Measurements from ENCODE around the gene VPS13C. TPM values are rescaled to one million over a fixed set of nuclear protein-coding genes. Genes with fewer than 3 reads are reported as not detected.

The VPS13C gene
- total and polyA plus RNA-seq, 2 experiments from 2014 or later = 10.2 to 20.5 TPM

DNA sequence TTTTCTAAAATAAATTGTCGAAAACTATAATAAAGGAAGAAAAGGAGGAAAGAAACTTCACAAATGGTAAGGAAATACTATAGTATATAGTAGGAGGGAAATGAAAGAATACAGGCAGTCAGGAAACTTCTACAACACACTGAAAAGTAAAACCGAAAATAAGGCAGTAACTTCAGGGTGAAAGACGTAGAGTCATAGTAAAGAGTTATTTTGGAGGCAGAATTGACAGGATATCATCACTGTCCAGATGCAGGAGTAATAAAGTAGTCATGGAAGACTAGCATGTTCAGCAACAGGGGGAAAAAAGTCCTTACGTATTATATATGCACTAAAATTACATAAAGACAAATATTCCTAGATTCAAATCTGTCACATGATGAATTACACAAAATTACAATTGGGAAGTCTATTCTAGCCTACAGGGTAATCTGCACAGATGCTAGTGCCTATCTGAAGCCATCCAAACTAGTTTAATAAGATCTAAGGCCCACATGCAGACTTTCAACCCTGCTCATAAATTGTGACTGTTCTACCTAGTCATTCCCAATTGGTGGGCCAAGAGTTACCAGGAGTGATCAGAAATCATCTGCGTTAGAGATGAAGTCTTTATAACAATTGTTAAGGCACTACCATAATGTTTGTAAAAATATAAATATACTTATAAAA is 14.0 kb downstream of the VPS13C start:
- no peaks in the 10 kb centered on the region for H3F3A ChIP-seq (replicated peaks; ENCODE audit: low read depth)
- peaks cover 5% of the 10 kb centered on the region; the same call in 1 of the 2 replicates for H3K79me2 ChIP-seq (replicated peaks; ENCODE audit: insufficient read depth)
- Mint-ChIP-seq H3K4me1 (no peaks in the 10 kb centered on the region), H3K27ac (no peak overlapping the region), H3K9me3 (peaks cover 3% of the 10 kb centered on the region; the same call in 2 of the 3 replicates), H3K27me3 (ENCODE audit: insufficient read depth, low read depth, poor library complexity) (peaks cover 2% of the 10 kb centered on the region), H3K4me3 (no peak overlapping the region), H3K36me3 (ENCODE audit: low read depth) (peaks cover 2% of the 10 kb centered on the region; the same call in 1 of the 3 replicates)
- no peaks in the 10 kb centered on the region for H3K27me3 ChIP-seq (ENCODE audit: insufficient read depth)
- H3K4me1 ChIP-seq (ENCODE audit: insufficient read depth) = no peaks in the 10 kb centered on the region
- no peak overlapping the region for H3K4me2 ChIP-seq
- H3K9me2 ChIP-seq (ENCODE audit: insufficient read depth) = no peaks in the 10 kb centered on the region
- H3K27ac ChIP-seq (ENCODE audit: low read depth) = no peak overlapping the region
- no peak for ATAC-seq
- TF ChIP-seq EZH2 (IDR thresholded peaks at IDR 0.05; ENCODE audit: low read depth, unreplicated experiment) = no peak
- TF ChIP-seq EZH2phosphoT487 (IDR thresholded peaks at IDR 0.05; ENCODE audit: unreplicated experiment) = no peak
- TF ChIP-seq ZNF331 (CRISPR knock-in tag; IDR thresholded peaks at IDR 0.05; ENCODE audit: low read depth) = no peak
- no peak for TF ChIP-seq CREB1 (CRISPR knock-in tag; IDR thresholded peaks at IDR 0.05; ENCODE audit: low read depth)
- no peak for TF ChIP-seq NANOG (IDR thresholded peaks at IDR 0.05; ENCODE audit: borderline replicate concordance)
- TF ChIP-seq, protein P1, sequence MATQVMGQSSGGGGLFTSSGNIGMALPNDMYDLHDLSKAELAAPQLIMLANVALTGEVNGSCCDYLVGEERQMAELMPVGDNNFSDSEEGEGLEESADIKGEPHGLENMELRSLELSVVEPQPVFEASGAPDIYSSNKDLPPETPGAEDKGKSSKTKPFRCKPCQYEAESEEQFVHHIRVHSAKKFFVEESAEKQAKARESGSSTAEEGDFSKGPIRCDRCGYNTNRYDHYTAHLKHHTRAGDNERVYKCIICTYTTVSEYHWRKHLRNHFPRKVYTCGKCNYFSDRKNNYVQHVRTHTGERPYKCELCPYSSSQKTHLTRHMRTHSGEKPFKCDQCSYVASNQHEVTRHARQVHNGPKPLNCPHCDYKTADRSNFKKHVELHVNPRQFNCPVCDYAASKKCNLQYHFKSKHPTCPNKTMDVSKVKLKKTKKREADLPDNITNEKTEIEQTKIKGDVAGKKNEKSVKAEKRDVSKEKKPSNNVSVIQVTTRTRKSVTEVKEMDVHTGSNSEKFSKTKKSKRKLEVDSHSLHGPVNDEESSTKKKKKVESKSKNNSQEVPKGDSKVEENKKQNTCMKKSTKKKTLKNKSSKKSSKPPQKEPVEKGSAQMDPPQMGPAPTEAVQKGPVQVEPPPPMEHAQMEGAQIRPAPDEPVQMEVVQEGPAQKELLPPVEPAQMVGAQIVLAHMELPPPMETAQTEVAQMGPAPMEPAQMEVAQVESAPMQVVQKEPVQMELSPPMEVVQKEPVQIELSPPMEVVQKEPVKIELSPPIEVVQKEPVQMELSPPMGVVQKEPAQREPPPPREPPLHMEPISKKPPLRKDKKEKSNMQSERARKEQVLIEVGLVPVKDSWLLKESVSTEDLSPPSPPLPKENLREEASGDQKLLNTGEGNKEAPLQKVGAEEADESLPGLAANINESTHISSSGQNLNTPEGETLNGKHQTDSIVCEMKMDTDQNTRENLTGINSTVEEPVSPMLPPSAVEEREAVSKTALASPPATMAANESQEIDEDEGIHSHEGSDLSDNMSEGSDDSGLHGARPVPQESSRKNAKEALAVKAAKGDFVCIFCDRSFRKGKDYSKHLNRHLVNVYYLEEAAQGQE (IDR thresholded peaks at IDR 0.05; ENCODE audit: unreplicated experiment) = no peak
- TF ChIP-seq, protein P2, sequence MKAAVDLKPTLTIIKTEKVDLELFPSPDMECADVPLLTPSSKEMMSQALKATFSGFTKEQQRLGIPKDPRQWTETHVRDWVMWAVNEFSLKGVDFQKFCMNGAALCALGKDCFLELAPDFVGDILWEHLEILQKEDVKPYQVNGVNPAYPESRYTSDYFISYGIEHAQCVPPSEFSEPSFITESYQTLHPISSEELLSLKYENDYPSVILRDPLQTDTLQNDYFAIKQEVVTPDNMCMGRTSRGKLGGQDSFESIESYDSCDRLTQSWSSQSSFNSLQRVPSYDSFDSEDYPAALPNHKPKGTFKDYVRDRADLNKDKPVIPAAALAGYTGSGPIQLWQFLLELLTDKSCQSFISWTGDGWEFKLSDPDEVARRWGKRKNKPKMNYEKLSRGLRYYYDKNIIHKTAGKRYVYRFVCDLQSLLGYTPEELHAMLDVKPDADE (IDR thresholded peaks at IDR 0.05) = no peak
- TF ChIP-seq, protein P3, sequence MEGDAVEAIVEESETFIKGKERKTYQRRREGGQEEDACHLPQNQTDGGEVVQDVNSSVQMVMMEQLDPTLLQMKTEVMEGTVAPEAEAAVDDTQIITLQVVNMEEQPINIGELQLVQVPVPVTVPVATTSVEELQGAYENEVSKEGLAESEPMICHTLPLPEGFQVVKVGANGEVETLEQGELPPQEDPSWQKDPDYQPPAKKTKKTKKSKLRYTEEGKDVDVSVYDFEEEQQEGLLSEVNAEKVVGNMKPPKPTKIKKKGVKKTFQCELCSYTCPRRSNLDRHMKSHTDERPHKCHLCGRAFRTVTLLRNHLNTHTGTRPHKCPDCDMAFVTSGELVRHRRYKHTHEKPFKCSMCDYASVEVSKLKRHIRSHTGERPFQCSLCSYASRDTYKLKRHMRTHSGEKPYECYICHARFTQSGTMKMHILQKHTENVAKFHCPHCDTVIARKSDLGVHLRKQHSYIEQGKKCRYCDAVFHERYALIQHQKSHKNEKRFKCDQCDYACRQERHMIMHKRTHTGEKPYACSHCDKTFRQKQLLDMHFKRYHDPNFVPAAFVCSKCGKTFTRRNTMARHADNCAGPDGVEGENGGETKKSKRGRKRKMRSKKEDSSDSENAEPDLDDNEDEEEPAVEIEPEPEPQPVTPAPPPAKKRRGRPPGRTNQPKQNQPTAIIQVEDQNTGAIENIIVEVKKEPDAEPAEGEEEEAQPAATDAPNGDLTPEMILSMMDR (conservative IDR thresholded peaks at IDR 0.05; ENCODE audit: low read depth in 2 of 2) = no peak
- TF ChIP-seq STAT1 (IDR thresholded peaks at IDR 0.05; ENCODE audit: unreplicated experiment) = no peak
- TF ChIP-seq, protein P4, sequence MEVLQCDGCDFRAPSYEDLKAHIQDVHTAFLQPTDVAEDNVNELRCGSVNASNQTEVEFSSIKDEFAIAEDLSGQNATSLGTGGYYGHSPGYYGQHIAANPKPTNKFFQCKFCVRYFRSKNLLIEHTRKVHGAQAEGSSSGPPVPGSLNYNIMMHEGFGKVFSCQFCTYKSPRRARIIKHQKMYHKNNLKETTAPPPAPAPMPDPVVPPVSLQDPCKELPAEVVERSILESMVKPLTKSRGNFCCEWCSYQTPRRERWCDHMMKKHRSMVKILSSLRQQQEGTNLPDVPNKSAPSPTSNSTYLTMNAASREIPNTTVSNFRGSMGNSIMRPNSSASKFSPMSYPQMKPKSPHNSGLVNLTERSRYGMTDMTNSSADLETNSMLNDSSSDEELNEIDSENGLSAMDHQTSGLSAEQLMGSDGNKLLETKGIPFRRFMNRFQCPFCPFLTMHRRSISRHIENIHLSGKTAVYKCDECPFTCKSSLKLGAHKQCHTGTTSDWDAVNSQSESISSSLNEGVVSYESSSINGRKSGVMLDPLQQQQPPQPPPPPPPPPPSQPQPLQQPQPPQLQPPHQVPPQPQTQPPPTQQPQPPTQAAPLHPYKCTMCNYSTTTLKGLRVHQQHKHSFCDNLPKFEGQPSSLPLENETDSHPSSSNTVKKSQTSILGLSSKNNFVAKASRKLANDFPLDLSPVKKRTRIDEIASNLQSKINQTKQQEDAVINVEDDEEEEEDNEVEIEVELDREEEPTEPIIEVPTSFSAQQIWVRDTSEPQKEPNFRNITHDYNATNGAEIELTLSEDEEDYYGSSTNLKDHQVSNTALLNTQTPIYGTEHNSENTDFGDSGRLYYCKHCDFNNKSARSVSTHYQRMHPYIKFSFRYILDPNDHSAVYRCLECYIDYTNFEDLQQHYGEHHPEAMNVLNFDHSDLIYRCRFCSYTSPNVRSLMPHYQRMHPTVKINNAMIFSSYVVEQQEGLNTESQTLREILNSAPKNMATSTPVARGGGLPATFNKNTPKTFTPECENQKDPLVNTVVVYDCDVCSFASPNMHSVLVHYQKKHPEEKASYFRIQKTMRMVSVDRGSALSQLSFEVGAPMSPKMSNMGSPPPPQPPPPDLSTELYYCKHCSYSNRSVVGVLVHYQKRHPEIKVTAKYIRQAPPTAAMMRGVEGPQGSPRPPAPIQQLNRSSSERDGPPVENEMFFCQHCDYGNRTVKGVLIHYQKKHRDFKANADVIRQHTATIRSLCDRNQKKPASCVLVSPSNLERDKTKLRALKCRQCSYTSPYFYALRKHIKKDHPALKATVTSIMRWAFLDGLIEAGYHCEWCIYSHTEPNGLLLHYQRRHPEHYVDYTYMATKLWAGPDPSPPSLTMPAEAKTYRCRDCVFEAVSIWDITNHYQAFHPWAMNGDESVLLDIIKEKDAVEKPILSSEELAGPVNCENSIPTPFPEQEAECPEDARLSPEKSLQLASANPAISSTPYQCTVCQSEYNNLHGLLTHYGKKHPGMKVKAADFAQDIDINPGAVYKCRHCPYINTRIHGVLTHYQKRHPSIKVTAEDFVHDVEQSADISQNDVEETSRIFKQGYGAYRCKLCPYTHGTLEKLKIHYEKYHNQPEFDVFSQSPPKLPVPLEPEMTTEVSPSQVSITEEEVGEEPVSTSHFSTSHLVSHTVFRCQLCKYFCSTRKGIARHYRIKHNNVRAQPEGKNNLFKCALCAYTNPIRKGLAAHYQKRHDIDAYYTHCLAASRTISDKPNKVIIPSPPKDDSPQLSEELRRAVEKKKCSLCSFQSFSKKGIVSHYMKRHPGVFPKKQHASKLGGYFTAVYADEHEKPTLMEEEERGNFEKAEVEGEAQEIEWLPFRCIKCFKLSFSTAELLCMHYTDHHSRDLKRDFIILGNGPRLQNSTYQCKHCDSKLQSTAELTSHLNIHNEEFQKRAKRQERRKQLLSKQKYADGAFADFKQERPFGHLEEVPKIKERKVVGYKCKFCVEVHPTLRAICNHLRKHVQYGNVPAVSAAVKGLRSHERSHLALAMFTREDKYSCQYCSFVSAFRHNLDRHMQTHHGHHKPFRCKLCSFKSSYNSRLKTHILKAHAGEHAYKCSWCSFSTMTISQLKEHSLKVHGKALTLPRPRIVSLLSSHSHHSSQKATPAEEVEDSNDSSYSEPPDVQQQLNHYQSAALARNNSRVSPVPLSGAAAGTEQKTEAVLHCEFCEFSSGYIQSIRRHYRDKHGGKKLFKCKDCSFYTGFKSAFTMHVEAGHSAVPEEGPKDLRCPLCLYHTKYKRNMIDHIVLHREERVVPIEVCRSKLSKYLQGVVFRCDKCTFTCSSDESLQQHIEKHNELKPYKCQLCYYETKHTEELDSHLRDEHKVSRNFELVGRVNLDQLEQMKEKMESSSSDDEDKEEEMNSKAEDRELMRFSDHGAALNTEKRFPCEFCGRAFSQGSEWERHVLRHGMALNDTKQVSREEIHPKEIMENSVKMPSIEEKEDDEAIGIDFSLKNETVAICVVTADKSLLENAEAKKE (CRISPR knock-in tag; IDR thresholded peaks at IDR 0.05) = no peak
- no peak for TF ChIP-seq ZNF114 (CRISPR knock-in tag; IDR thresholded peaks at IDR 0.05)
- no peak for TF ChIP-seq JUNB (IDR thresholded peaks at IDR 0.05; ENCODE audit: unreplicated experiment)
- TF ChIP-seq POLR2AphosphoS5 (IDR thresholded peaks at IDR 0.05; ENCODE audit: low read depth) = no peak
- no peaks in the 10 kb centered on the region for H3K36me3 ChIP-seq (ENCODE audit: insufficient read depth)
- no peak for DNase-seq (ENCODE audit: low spot score)
- no peak overlapping the region for H2AFZ ChIP-seq
- no peaks in the 10 kb centered on the region; the same call in 1 of the 2 replicates for H4K20me1 ChIP-seq (replicated peaks; ENCODE audit: insufficient read depth)
- no peak overlapping the region for H3K4me3 ChIP-seq

All from GM23338 (cell line).